GM18907 (cell line): ENCODE data around the gene GSE1.
A peak's percentile ranks its signal among the peaks of the same experiment; 100 is the strongest.

Source experiments
- ATAC-seq: cut with Tn5 transposase; IDR thresholded peaks from one replicate; pipeline ENCODE4 v1.9.1; 2021; ENCODE audit warnings: mild to moderate bottlenecking, moderate library complexity; ENCODE audit not compliant: unreplicated experiment

The GSE1 gene

DNA sequence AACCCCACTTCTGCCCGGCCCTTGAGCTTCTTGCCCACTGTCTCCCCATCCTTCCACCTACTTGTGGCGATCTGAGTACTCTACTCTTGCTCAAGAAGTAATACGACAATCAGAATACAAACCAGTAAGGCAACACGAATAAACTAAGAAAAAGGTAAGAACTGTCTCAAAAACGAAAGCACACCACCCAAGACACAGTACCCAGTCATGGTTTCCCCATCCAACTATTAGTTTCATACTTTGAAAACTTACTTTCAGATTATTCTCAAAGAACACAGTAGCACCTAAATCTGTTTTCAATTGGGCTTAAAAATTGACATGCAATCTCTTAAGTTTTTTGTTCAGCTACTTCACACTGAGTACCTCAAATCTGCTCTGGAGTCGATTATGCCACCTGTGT, 61.7 kb downstream of the GSE1 start:
- no peak for ATAC-seq

DNA sequence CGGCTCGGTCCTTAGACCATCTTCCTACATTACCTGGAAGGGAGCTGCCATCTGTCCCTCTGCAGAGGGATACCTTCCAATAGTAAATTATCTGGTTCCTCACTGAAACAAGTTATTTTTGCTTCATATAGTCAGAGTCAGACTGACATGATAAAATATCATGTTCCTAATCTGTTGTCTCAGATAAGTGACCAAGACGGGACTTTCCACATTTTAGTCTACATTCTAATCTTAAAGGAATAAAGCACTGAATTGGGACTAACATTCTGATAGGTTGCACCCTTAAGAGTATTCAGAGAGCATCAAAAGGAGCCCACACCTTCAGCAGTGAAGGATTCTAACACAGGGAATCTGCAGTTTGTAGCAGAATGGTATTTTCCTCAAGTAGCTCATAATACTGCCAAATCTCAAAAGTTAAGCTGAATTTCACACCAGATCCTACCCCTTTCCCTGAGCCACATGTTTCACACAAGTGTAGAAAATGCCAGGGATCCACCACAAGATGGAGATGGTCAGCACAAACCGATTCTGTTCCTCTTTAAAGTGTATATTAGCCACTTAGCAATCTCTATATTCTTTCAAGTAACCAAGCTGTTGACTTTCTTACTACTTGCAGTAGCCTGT, 62.2 kb downstream of the GSE1 start:
- ATAC-seq, result no peak

DNA sequence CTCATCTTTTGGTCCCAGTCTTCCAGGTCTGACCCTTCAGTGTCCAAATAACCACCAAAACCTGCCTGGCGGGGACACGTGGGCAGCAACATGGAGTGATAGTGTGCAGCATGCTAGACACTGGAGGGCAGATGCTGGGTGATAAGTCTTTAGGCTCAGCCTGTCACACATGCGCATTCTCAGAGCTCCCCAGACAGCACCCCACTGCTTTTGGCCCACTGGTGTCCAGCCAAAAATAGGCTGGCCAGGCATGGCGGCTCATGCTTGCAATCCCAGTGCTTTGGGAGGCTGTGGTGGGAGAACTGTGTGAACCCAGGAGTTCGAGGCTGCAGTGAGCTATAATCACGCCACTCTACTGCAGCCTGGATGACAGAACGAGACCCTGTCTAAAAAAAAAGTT, 63.3 kb downstream of the GSE1 start:
- ATAC-seq, result no peak

DNA sequence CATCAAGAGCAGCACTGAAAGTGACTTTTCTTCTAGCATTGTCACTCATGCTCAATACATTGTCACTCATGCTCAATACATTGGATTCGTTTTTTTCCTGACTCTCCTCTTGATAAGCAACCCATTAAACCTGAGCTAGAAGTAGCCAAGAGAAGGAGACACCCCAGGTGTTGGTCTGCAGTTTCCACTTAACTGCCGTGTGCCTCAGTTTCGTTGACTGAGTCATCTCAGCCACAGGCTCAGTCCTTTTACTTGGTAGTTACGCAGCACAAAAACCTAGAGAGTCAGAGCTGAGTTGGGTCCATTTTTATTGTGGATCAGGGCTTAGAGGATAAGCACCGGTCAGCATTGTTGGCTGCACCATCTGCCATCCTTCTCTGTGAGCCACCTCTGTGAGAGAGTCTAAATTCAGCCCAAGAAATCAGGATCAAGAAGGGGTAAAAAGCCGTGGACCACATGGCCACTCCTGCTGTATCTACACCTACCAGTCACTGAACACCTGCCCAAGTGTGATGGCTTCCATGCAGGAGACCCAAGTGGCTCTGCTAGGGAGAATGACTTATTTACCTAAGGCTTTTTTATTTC, 64.4 kb downstream of the GSE1 start:
- no peak for ATAC-seq

DNA sequence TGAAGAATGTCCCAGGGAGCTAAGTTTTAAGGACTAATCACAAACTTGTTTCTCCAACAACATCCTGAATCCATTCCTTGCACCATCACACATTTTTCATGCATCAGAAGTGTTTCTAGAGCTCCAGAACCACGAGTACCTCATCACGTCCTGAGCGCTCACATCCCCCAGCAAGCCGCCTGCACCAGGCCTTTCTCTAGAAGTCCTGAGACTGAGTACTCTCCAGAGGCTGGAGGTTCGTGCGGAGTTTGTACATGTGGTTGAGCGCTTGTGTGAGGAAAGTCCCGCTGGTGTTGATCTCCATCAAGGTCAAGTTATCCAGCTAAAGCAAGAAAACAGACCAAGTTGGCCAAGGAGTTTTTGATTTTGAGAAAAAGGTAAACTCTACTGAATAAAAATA, 64.9 kb downstream of the GSE1 start:
- no peak for ATAC-seq

DNA sequence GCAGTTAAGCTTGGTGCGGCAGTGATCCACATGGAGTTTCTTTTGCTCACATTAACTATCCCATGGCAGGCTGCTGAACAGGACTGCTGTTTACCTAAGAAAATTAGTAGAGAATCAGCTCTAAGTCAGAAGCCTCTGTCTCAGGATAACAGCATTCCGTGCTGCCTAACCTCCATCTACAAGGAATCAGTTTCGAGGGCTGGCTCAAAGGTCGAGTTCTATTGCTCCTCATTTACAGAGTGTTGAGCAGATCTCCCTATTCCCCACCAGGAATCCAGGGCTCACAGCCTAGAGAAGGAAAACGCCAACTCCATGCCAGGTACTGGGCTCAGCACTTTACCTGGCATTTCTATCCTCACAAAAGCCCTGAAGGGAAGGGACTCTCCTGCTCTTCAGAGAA, 65.7 kb downstream of the GSE1 start:
- ATAC-seq, result no peak

DNA sequence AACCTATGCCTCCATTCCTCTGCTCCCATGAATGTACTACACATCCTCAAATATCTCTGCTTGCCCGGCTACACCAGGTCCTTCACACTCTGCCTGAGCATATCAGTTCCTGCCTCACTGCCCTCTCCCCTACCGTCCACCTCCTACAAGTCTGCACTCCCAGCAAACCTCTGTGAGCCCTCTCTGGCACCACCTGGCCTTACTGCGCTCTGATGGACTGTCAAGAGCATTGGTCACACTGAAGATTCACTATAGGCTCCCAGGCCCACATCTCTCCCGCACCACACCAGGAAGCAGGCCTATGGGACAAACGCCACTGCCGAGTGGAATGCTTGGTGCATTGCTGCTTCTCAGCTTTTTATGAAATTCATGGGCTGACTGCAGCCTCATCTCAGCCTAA, 66.7 kb downstream of the GSE1 start:
- ATAC-seq, result no peak

DNA sequence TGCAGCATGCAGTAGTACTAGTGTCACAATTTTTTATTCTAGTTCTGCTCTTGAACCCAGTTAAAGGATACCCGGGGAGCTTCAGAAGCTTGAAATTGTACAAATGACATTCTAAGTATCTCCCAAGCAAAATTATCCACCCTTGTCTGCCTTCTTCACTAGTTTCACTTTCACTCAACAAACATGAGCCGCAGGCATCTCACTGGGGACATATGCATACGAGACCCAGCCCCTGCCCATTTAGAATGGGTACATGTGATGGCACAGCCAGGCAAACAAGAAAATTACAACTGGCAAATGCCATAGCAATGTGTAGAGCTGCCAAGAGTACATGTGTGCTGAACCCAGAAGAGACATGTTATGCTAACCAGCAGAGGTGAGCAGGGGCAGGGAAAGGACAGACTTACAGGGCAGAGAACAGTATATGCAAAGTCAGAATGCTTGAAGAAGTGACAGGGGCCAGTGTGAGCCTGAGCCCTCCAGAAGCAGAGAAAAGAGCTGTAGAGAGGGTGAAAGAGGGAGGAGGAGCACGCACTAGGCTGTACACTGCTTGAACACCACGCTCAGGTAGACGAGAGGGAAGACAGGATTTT, 67.3 kb downstream of the GSE1 start:
- ATAC-seq, result no peak

DNA sequence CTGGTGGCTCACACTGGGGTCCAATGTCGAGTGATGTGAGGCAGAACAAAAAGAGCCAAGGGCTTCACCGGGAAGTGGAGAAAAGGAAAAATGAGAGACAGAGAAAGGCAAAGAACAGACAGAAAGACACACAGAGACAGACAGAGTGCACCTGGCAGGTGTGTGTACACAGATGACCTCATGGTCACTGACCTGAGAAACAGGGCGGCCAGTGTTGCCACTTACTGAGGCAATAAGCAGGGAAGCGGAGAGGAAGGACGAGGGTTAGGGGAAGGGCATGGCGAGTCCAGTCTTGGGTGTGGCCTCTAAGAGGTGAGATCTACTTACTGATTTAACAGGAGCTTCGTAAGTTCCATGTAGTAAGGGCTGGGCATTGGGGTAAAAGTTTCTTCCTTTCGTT, 68.1 kb downstream of the GSE1 start:
- no peak for ATAC-seq

DNA sequence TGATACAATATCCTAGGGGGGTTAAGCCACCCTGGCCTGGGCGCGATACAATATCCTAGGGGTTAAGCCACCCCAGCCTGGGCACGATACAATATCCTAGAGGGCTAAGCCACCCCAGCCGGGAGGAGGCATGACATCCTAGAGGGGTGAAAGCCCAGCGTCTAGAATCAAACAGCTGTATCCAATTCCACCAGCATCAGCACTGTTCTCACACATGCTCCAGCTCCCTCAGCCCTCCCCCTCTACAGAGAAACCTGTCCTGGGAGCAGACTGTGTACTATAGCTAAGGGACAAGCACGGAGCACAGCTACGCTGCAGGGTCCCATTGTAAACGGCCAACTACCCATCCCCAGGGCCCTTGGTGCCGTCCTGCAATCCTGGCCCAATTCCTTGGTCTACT, 69.4 kb downstream of the GSE1 start:
- no peak for ATAC-seq

DNA sequence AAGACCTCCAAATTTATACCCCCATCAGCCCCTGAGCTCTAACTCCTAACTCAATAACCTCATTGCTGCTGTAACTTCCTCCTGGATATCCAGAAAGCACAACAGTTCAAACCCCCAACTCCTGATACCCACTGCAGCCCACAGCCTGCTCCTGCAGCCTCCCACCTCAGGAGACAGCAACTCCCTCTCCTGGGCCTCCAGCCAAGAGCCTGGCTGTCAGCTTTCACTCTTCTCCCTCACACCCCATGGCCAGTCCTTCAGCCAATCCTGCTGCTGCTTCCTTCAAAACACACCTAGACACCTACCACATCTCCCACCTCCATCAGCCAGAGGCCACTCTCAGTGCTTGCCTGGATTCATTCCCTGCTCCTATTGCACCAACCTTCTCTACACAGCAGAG, 70.2 kb downstream of the GSE1 start:
- ATAC-seq, result no peak

DNA sequence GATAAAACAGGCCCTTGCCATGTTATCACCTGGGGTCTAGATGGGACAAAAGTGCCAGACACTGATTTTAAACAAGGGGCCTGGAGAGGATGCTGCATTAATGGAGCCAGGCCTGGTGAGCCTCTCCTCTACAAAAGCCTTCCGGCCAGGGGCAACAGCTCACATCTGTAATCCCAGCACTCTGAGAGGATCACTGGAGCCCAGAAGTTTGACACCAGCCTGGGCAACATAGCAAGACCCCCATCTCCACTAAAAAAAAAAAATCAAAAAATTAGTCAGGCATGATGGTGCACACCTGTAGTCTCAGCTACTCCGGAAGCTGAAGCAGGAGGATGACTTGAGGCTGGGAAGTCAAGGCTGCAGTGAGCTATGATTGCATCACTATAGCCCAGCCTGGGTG, 72.1 kb downstream of the GSE1 start:
- ATAC-seq, result no peak

DNA sequence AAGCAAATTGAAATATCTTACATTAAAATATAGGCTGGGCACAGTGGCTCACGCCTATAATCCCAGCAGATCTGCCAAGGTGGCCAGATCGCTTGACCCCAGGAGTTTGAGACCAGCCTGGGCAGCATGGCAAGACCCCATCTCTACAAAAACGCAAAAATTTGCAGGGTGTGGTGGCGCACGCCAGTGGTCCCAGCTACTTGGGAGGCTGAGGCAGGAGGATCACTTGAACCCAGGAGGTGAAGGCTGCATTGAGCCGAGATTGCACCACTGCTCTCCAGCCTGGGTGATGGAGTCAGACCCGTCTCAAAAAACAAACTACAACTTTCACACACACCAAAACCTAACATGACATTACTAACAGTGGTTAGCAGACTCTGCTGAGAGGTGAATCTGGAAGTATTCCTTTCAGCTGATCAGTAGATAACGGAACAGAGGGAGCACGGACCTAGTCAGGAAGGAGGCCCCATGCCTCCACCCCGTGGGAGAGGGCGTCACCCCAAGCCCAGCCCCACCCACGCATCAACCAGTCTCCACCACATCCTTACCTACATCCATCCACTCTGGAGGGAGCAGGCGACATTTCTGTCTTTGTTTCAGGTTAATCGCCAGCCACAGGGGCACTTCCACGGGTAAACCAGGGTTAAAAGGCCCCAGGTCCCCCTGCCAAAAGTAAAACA, 73.9 kb downstream of the GSE1 start:
- no peak for ATAC-seq

DNA sequence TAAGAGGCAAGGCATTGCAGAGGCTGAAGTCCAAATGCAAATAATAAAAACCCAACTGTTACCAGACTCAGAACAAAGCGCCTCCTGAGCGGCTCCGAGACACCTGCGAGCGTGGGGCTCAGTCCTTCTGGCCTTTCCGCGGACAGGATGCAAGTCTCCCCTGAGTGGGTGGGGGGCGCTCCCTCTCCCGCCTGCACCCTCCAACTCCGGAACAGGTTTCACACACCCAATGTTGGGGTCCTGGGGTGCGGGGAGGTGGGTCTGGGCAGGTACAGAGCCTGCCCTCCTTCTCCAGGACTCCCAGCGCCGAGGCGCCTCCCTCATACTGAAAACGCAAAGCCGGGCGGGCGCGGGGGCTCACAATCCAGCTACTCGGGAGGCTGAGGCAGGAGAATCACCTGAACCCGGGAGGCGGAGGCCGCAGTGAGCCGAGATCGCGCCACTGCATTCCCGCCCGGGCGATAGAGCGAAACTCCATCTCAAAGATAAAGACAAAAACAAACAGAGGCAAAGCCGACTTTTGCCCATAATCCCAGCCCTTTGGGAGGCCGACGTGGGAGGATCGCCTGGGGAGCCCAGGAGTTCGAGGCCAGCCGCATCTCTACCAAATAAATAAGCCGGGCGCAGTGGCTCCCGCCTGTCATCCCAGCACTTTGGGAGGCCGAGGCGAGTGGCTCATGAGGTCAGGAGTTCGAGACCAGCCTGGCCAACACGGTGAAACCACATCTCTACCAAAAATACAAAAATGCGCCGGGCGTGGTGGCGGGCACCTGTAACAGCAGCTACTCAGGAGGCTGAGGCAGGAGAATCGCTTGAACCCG, 74.7 kb downstream of the GSE1 start:
- no peak for ATAC-seq

DNA sequence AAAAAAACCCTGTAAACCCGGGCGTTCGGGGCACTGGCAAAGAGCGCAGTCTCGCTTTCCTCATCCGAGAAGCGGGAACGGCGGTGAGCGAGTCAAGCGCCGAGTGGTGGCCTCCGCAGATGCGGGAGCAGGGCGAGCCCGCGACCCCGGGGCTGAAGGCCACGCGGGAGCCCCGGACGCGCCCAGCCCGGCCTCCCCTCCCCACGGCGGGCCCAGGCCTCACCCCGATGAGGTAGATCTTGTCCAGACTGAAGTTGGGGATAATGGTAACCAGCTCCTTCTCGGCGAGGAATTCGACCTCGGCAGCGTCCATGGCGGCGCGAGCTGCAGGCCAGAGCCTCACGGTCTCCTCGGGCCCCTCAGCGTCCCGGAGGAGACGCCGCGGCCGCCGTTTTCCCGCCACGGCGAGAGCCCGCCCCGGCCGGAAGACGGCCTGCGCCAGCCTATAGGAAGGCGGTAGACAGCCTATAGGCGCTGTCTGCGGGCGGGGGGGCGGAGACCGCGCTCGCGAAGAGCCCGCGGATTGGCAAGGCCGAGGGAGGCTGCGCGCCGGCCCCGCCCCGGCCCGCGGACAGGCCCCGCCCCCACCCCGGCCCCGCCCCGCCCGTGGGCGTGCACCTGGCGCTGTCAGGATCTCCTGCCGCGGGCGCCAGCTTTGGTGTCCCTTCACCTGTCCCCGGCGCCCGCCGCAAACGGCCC, 75.6 kb downstream of the GSE1 start, which contains the start of gene GINS2:
TSS of gene GINS2 (minus strand) at position 369 of the 699 bp plus-strand sequence. CDS start at position 313, 56 bp downstream.
- ATAC-seq, result peak; percentile 84

DNA sequence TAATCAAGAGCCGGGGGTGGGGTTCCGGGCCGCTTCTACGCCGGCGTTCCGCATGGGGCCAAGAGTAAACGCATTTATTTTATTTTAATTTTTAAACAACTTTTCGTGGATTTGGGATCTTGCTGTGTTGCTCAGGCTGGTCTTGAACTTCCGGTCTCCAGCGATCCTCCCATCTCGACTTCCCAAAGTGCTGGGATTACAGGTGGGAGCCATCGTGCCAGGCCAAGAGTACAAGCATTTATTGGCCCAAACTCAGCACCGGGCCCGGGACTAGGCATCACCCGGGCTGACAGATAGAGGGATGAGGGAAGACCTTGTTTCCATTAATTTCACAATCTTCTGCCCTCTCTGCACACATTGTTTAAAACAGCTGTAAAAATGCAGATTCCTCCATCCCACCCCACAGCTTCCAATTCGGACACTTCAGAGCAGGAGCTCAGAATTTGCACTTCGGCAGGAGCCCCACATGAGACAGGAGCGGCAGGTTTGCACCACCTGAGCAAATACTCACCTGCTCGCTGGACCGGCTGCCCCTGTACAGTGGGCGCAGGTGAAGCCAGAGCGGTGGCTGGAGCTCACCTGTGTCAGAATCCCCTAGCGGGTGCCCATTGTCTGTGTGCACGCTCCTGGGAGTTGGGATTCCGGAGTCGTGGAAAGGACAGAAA, 76.3 kb downstream of the GSE1 start:
- no peak for ATAC-seq

DNA sequence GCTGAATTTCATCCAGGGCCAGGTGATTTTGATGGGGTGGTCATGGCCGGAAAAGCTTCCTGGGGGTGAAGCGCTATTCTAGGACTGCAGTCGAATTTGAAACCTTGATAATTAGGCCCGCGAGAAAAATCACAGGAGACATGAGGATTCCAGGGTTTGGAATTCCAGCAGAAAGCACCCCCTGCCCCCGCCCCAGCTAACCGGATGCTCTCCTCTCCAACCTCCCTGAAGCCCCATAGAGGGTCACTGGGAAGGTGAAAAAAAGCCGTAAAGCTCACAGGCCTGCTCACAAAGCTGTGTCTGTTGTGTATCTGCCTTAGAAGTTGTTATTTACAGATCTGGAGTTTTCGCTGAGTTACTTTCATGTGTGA, 76.8 kb downstream of the GSE1 start:
- no peak for ATAC-seq

DNA sequence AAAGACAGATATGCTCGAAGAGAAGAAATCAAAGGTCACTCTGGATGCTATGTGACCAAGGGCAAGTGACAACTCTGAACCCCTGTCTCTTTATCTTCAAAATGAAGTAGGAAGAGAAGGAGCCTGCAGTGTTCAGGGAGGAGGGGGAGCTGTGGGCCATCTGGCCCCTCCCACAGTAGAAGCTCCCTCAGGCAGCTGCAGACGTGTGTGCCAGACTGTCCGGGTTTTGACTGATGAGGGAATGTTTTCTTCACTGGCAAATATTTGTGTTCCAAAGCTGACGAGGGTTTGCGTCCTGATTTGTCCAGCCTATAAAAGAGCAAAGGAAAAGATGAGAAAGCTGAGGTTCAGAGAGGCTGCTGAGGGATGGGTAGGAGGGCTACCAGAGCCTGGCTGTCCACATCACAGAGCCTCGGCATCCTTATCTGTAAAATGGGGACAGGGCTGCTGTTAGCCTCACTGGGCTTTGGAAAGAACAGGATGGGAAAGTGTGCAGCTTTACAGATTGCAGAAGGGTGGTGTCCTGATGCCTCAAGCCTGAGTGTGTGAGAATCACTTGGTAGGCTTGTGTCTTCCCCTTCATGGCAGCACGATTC, 77.4 kb downstream of the GSE1 start:
- no peak for ATAC-seq

DNA sequence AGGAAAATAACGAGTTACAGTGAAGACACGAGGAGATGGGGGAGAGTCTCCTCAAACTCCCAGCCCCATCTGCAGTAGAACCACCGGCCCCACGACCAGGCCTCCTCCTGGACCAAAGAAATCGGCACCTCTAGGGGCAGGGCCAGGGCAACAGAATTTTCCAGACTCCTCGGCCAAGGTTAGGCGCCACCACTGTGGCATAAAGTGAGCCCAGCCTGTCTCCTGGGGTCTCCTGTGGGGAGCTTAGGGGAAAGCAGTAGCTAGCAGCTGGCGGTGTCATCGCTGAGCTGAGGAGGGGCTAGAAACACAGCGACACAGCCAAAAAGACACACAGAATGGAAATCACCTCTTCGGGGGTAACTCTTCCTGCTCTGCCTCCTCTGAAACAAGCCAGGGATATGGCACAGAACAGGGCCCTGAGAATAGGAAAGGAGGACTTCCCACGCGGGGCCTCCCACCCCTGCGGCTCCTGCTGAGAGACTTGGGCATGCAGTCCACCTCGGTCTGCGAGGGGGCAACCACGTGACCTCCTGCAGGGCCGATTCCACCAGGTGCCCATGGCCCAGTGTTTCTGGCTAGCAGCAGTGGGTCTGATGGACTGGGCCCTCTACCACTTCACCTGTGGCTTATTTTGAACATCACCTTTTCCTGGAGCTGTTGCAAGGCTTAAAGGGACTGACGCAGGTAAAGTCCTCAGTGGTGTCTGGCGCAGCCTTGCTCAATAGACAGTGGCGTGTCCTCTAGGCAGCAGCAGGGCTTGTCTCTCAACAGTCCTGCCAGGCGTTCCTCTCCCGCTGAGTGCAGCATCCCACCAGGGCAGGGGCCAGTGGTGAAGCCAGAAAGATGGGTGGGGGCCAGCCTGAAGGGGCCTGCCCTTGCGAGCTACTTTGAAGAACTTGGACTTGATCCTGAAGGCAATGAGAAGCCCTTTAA, 82.3 kb downstream of the GSE1 start:
- no peak for ATAC-seq
